GM13976 (cell line): ENCODE data around the gene KRT33A.

Source experiments
- DNase-seq: peaks from one replicate; pipeline ENCODE4 v3.0.0; 2012; ENCODE audit warnings: low spot score
- CTCF ChIP-seq: IDR thresholded peaks from 2 replicates; pipeline ENCODE4 v1.5.1; 2012; ENCODE audit warnings: borderline replicate concordance, mild to moderate bottlenecking; ENCODE audit not compliant: insufficient read depth; ENCODE audit errors: extremely low read depth, missing control alignments, control extremely low read depth
- in situ Hi-C: fragments of 300-500 bp; cut with MboI; formaldehyde crosslinking; loops from one replicate; pipeline ENCODE4 v1.12.0; 2022; ENCODE audit warnings: low sequenced_read_pairs, mixed read lengths, inconsistent platforms; ENCODE audit not compliant: unreplicated experiment

Gene KRT33A

GRCh38 chr17:41338961-41339485 lies 11.6 kb downstream of the KRT33A start:
- TF ChIP-seq CTCF, result no peak
- no peak for DNase-seq
- in situ Hi-C loops, result no loop called here

GRCh38 chr17:41335747-41336146 lies 14.9 kb downstream of the KRT33A start:
- TF ChIP-seq CTCF, result no peak

GRCh38 chr17:41334385-41335305 lies 16.0 kb downstream of the KRT33A start:
- in situ Hi-C loops, result no loop called here
- TF ChIP-seq CTCF, result no peak
- DNase-seq, result no peak

More at GRCh38 chr17:41335747-41336146, 14.9 kb downstream of the KRT33A start:
- no peak for DNase-seq
- in situ Hi-C loops, result no loop called here

GRCh38 chr17:41333836-41334235 lies 16.8 kb downstream of the KRT33A start:
- in situ Hi-C loops, result no loop called here
- TF ChIP-seq CTCF, result no peak
- no peak for DNase-seq

- in situ Hi-C loops, result no loop called here
- no peak for TF ChIP-seq CTCF
- no peak for DNase-seq
Observed at GRCh38 chr17:41333098-41333497, 17.5 kb downstream of the KRT33A start.

GRCh38 chr17:41332239-41332638 lies 18.4 kb downstream of the KRT33A start:
- in situ Hi-C loops, result no loop called here
- no peak for TF ChIP-seq CTCF
- no peak for DNase-seq
